GM12878 (cell line): ENCODE data around the gene SMIM14. TPM values are rescaled to one million over a fixed set of nuclear protein-coding genes. Genes with fewer than 3 reads are reported as not detected.

Experiments used
- BCL11A ChIP-seq: IDR thresholded peaks from 2 replicates; pipeline ENCODE4 v1.6.1; 2011; ENCODE audit warnings: low read depth, low read length
- CHD2 ChIP-seq: IDR thresholded peaks from 2 replicates; pipeline ENCODE4 v1.6.1; 2011; ENCODE audit warnings: low read depth, low read length, improper control_type of control experiment, borderline replicate concordance
- CREM ChIP-seq: IDR thresholded peaks from 2 replicates; pipeline ENCODE4 v1.6.1; 2014; ENCODE audit warnings: antibody characterized with exemption, low read depth
- EED ChIP-seq: sonication (generic); IDR thresholded peaks from 2 replicates; pipeline ENCODE4 v1.6.1; 2016; ENCODE audit warnings: antibody characterized with exemption, low read depth
- FOXM1 ChIP-seq: IDR thresholded peaks from 2 replicates; pipeline ENCODE4 v1.6.1; 2012; ENCODE audit warnings: low read depth, mild to moderate bottlenecking, inconsistent platforms, low read length, moderate library complexity
- GABPA ChIP-seq: IDR thresholded peaks from 2 replicates; pipeline ENCODE4 v1.6.1; 2014; ENCODE audit warnings: antibody characterized with exemption, low read depth, mild to moderate bottlenecking, inconsistent platforms
- HDAC6 ChIP-seq: fragments of 200-600 bp; sonication (generic); IDR thresholded peaks from one replicate; pipeline ENCODE4 v1.8.0; 2017; ENCODE audit warnings: antibody characterized with exemption; ENCODE audit not compliant: unreplicated experiment
- IKZF2 ChIP-seq, 2 experiments: fragments of 450-650 bp; IDR thresholded peaks; 2 replicates each; pipeline ENCODE4 v1.6.1; 2017; ENCODE audit warnings: mild to moderate bottlenecking in 2 of 2, moderate library complexity in 2 of 2
- MLLT1 ChIP-seq: fragments of 450-650 bp; IDR thresholded peaks from 2 replicates; pipeline ENCODE4 v1.6.1; 2016; ENCODE audit warnings: mild to moderate bottlenecking
- NFXL1 ChIP-seq: fragments of 450-650 bp; IDR thresholded peaks from 2 replicates; pipeline ENCODE4 v1.6.1; 2017; ENCODE audit warnings: antibody characterized with exemption, mild to moderate bottlenecking, borderline replicate concordance
- NFYB ChIP-seq: IDR thresholded peaks from 2 replicates; pipeline ENCODE4 v1.6.1; 2011; ENCODE audit warnings: low read depth, mild to moderate bottlenecking, low read length, improper control_type of control experiment, moderate library complexity; ENCODE audit not compliant: insufficient read depth
- POU2F2 ChIP-seq: IDR thresholded peaks from 3 replicates; pipeline ENCODE4 v1.6.1; 2011; ENCODE audit warnings: low read depth, mild to moderate bottlenecking, low read length, borderline replicate concordance
- RB1 ChIP-seq: fragments of 450-650 bp; formaldehyde crosslinking; IDR thresholded peaks from 2 replicates; pipeline ENCODE4 v1.6.1; 2017; ENCODE audit warnings: mild to moderate bottlenecking, borderline replicate concordance
- RCOR1 ChIP-seq: conservative IDR thresholded peaks from 2 replicates; pipeline ENCODE4 v1.6.1; 2012; ENCODE audit warnings: low read depth, low read length, improper control_type of control experiment
- REST ChIP-seq: IDR thresholded peaks from 2 replicates; pipeline ENCODE4 v1.6.1; 2012; ENCODE audit warnings: mild to moderate bottlenecking, low read depth, low read length
- RUNX3 ChIP-seq: IDR thresholded peaks from 2 replicates; pipeline ENCODE4 v1.6.1; 2012; ENCODE audit warnings: low read length, inconsistent platforms
- SIN3A ChIP-seq: IDR thresholded peaks from 2 replicates; pipeline ENCODE4 v1.6.1; 2012; ENCODE audit warnings: low read depth, low read length, improper control_type of control experiment
- SRF ChIP-seq, 2 experiments: IDR thresholded peaks; 2 replicates each; pipeline ENCODE4 v1.6.1; 2011; ENCODE audit warnings: low read depth in 2 of 2, low read length in 2 of 2, mild to moderate bottlenecking in 1 of 2, moderate library complexity in 1 of 2
- TBL1XR1 ChIP-seq: IDR thresholded peaks from 2 replicates; pipeline ENCODE4 v1.6.1; 2012; ENCODE audit warnings: low read depth, low read length, improper control_type of control experiment
- TCF12 ChIP-seq: IDR thresholded peaks from 2 replicates; pipeline ENCODE4 v1.6.1; 2011; ENCODE audit warnings: low read depth, mild to moderate bottlenecking, low read length
- TCF3 ChIP-seq: IDR thresholded peaks from 2 replicates; pipeline ENCODE4 v1.6.1; 2012; ENCODE audit warnings: low read depth, mild to moderate bottlenecking, low read length, borderline replicate concordance; ENCODE audit not compliant: insufficient read depth
- ZNF217 ChIP-seq: fragments of 450-650 bp; IDR thresholded peaks from 2 replicates; pipeline ENCODE4 v1.6.1; 2017; ENCODE audit warnings: antibody characterized with exemption, mild to moderate bottlenecking
- ZNF384 ChIP-seq: IDR thresholded peaks from 2 replicates; pipeline ENCODE4 v1.6.1; 2012; ENCODE audit warnings: low read depth, mild to moderate bottlenecking, low read length, improper control_type of control experiment, borderline replicate concordance
- polyA plus RNA-seq, 11 experiments: library from polyadenylated mRNA; depleted of rRNA in 4 of 11; unstranded in 6 of 11; stranded (reverse) in 5 of 11; fragments of >200 nt; fragmentation: Nextera tagmentation in 4 of 11; fragmentation: Illumina TruSeq in 1 of 11; extraction: Ambion mirVana in 4 of 11; extraction: Trizol in 1 of 11; gene quantifications; 1 replicate in 1 of 11; 2 replicates in 10 of 11; pipeline versions ENCODE4 v1.2.1 to v1.2.3, GENCODE V29; 2011 to 2016; ENCODE audit warnings: inconsistent platforms in 2 of 11, missing spikeins in 2 of 11, low read depth in 1 of 11
- total RNA-seq, 4 experiments: library from RNA; depleted of rRNA in 3 of 4; stranded (reverse); fragments of >200 nt in 3 of 4; fragmentation: Illumina TruSeq in 1 of 4; extraction: Trizol in 1 of 4; gene quantifications; 2 replicates each; pipeline versions ENCODE4 v1.2.1 to v1.2.3, GENCODE V29; 2013 to 2021

SMIM14 gene
- total and polyA plus RNA-seq, 10 of the 15 experiments (the other 5 are each of a cell fraction or from before 2014, with no cell fraction given) = 125 to 671 (median 188) TPM

GRCh38 chr4:39638354-39639239, at the start of gene SMIM14 (continued):
- TF ChIP-seq IKZF2 (IDR thresholded peaks at IDR 0.05) = peak; percentile 94 to 95
- no peak for TF ChIP-seq MLLT1
- 0 out of 2 replicates have a peak, but pooled peaks have one; percentile 28 for TF ChIP-seq RCOR1
- TF ChIP-seq EED = peak; percentile 92
- TF ChIP-seq RB1 = peak; percentile 38; the same call in 1 of the 2 replicates
- TF ChIP-seq CREM = peak; percentile 70
- peak; percentile 37; the same call in 1 of the 2 replicates for TF ChIP-seq SIN3A
- peak; percentile 59 for TF ChIP-seq TCF12
- TF ChIP-seq TCF3 = peak; percentile 75; the same call in 1 of the 2 replicates
- no peak for TF ChIP-seq ZNF217
- peak; percentile 55; the same call in 1 of the 3 replicates for TF ChIP-seq POU2F2
- peak; percentile 14; the same call in 1 of the 2 replicates for TF ChIP-seq ZNF384
- TF ChIP-seq TBL1XR1 = peak; percentile 84
- no peak for TF ChIP-seq NFXL1
- peak; percentile 69 for TF ChIP-seq CHD2
- TF ChIP-seq SRF (IDR thresholded peaks at IDR 0.05; ENCODE audit: low read depth in 2 of 2, low read length in 2 of 2) = no peak
- 0 out of 2 replicates have a peak, but pooled peaks have one; percentile 18 for TF ChIP-seq NFYB
- peak; percentile 73; the same call in 1 of the 2 replicates for TF ChIP-seq BCL11A
- peak; percentile 88 for TF ChIP-seq RUNX3
- TF ChIP-seq HDAC6 = no peak
- TF ChIP-seq REST = no peak
- TF ChIP-seq GABPA = peak; percentile 70; the same call in 1 of the 2 replicates
- 0 out of 2 replicates have a peak, but pooled peaks have one; percentile 58 for TF ChIP-seq FOXM1
